Hypothalamus (tissue), 51 donors: ENCODE results near the gene LRRN2.
A peak's percentile ranks its signal among the peaks of the same experiment; 100 is the strongest.
"Not testable (repeated sequence)": the region's sequence is repeated elsewhere in the genome, so short reads cannot be mapped to it uniquely, and the experiment has no call there.

Experiments
- DNase-seq, 51 donors: peaks; one replicate each; lab custom pipeline; 2025; lab: John Stamatoyannopoulos, UW

LRRN2 gene

DNA sequence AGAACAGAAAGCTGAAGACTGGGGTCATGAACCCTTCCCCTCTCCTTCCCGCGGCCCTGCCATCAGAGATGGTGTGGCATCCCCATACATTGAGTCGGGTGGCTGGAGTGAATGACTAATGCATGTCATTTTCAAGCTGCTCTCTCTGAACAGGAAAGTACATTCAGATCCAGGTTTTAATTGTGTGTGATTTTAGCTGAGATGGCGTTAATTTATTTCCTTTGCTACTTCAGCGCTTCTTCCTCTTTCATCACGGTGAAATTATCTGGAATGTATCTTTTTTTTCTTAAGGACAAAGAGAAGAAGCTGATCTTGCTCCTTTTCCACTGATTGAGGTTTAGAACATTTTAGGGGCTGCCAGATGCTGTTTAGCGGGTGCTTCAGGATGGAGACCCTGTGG, 8.6 kb upstream of the LRRN2 start:
- DNase-seq, result no peak

DNA sequence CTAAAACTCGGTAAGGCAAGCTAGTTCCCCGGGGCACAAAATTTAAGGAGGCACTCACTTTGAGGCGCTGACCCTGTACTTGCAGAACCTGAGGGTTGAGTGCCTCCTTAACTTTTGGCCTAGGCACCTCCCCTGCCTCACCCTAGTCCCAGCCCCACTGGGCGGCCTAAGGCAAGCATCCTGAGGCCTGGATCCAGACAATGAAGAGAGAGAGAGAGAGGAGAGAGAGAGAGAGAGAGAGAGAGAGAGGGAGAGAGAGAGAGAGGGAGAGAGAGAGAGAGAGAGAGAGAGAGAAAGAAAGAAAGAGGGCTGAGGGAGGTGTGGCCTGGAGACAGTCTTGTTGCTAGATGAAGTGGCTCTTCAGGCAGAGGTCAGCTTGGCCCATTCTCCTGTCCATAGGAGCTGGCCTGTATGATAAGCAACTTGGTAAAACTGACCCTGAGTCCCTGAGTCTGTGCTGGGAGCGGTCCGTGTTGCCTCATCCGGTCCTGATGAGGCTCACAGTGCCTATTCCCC, 7.4 kb upstream of the LRRN2 start:
- DNase-seq, result no peak

DNA sequence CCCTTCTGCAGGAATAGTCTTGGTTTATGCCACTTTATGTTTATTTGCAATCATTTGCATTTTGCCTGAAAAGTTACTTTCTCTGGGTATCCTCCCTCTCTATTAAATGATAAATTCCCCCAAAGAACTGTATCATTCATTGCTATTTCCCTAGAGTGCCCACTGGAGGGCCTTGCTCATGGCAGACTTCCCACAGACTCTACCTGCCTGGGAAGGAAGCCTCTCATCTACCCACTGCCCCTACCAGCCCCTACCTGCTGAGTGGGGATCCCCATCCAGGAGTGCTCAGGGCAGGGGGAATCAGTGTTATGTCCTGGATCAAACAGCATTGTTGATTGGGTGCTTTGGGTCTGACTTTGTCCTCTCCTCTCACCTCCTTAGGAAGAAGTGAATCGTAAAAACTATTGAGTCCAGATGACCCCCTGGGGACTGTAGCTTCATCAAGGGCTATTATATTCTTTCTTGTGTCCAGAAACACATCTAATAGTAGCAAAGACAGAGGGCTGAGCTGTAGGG, 6.8 kb upstream of the LRRN2 start:
- DNase-seq, result no peak

DNA sequence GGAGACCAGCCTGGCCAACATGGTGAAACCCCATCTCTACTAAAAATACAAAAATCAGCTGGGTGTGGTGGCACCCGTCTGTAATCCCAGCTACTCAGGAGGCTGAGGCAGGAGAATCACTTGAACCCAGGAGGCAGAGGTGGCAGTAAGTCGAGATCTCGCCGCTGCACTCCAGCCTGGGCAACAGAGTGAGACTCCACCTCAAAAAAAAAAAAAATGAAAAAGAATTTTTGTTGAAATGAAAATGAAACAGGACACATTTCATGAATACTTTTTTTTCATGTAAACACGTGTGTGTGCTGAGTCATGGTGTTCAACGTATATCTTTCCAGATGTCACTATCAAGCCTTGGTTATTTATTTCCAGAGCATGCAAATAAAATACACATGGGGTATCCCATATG, 5.8 kb upstream of the LRRN2 start:
- DNase-seq, result not testable (repeated sequence)

DNA sequence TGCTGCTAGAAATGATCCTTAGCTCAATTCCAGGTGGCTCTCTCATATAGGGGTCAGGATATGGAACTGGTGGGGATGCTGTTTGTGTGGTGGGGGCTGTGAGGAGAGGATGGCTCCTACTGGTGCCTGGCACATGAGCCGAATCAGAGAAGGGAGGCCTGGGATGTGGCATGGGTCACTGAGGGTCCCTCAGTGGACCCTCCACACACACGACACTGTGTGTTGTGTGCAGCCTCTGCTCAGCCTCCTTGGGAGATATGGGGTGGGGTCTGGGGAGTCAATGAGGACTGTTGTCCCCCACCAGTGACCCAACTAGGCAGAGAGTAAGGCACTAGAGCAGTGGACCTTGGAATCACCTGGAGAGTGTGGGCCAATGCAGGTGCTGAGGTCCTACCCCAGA, 3.2 kb upstream of the LRRN2 start:
- DNase-seq, result no peak

DNA sequence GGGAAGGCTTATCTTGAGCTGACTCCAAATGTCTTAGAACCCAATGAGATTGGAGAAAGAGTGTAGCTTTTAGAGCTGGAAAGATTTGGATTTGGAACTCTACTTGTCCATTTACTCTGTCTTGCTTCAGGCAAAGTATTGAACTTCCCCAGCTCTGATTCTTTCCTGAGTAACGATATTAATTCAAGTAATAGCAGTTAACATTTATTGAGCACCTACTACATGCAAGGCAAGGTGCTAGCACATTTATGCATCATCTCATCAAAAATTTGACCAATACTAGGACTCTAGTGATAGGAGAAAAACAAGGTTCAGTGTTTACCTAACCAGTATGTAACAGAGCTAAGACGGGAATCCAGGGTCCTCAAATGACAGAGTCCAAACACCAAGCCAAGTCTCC, 2.5 kb upstream of the LRRN2 start:
- no peak for DNase-seq

DNA sequence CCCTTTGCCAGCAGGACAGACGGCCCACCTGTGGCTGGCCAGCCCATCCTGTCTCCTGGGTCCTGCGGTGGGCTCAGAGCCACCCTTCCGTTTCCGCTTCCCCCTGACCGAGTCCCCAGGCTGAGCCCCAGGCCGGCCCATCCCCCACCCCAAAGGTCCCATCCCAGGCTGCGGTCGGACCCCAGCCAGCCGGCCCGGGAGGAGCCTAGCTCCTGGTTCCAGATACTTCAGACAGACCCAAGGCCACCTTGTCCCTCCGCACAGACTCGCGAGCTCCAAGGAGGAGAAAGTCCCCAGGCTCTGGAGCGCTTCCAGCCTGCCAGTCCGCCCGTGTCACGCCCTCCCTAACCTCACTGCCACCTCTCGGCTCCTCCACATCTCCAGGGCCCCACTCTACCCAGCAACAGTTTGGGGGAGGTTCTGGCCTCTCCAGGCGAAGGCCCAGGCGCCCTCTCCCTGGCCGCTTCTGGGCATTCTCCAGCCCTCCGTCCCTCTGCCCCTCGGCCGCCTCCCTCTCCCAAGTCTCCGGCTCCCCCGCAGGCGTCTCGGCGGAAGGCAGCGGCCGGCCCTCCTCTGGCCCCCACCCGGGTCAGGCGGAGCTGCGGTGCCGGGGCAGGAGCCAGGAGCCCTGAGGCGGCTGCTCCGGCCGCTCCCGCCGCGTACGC, 835 bp downstream of the LRRN2 start:
- DNase-seq, result peak in 9 of 51 donors; percentile 15 to 63 (median 52)

DNA sequence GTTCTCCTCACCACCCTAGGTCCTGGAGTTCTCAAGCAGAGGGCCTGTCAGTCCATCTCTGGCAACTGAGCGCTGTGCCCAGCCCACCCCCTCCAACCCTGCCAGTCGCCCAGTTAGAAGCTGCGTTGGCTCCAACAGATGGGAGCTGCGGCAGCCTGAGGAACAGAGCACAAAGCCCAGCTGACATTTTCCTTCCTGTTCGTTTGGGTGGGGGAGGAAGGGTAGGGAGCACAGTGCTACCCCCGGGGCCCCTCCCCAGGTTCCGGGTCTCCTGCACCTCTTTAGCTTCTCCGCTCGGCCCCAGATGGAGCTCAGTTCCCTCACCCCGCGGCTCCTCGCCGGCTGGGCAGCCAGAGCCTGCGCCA, 1.4 kb downstream of the LRRN2 start:
- DNase-seq, result peak in 10 of 51 donors; percentile 14 to 51 (median 34)

DNA sequence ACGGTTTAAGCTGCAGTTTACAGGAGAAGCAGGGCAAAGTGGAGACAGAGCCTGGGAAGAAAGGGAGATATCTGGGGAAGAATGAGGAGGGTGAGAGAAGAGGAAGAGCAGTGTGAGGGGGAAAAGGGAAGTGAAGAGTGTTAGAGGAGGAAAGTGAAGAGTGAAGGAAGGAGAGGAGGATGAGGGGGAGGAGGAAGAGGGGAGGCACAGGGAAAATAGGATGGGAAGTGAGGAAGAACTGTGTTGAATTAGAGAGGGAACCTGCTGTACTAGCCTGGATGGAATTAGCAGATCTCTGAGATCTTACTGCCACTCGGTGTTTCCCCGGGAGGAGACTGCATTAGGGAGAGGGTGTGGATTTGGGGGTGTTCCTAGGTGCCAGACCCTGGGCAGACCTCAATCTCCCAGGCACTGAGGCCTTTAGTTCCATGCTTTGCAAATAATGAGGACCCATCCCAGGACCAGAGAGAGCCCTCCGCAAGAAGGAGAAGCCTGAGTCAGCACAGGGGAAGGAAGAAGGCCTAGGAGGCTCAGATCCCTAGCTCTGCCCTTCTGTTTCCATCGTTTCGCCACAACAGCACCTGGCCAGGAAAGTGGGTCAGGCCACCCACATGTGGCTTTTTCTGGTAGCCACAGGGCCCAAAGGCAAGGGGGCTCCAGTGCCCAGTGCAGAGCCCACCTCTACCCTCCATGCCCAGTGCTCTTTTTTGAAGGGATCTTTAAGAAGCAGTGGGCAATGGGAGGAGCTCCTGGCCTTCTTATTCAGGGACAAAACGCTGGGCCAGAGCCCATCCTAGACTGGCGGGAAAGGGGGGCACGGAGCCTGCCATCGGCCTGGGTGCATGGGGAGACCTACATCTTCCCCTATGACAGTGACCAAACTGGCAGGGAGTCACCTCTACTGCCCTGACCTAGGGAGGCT, 2.0 kb downstream of the LRRN2 start:
- peak in 3 of 51 donors; percentile 33 to 51 (median 41) for DNase-seq

DNA sequence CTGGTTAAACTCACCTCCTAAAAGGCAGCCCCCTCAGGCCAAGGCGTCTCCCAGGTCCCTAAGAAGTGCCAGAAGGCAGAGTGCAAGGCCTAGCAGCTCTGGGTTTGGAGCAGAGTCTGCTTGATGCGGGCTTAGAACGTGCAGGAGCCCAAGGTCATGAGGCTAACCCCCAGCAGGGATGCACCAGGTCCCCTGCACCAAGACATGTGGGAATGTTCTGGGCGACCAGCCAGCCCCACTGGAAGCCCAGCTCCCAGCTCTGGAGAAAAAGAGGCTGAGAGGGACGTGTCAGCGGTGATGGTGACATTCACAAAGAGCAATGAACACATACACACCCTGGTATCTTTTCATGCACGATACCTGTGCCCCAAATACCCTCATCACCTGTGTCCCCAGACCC, 5.1 kb downstream of the LRRN2 start:
- no peak for DNase-seq

DNA sequence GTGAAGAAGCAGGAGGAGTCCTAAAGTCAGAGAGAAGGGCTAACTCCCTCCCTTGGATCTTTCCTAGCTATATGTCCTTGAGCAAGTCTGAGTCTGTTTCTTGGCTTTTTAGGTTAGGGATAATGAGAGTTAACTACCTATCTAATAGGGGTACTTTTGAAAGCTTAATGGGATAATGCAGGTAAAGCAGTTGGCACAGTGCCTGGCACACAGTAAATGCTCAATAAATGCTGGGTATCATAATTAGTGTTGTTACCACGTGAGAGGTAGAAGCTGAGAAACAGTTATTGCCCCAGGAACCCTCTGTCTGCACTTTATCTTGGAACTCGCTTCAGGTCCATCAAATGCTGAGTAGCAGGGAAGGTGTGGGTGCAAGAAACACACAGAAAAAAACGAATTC, 5.5 kb downstream of the LRRN2 start:
- no peak for DNase-seq

DNA sequence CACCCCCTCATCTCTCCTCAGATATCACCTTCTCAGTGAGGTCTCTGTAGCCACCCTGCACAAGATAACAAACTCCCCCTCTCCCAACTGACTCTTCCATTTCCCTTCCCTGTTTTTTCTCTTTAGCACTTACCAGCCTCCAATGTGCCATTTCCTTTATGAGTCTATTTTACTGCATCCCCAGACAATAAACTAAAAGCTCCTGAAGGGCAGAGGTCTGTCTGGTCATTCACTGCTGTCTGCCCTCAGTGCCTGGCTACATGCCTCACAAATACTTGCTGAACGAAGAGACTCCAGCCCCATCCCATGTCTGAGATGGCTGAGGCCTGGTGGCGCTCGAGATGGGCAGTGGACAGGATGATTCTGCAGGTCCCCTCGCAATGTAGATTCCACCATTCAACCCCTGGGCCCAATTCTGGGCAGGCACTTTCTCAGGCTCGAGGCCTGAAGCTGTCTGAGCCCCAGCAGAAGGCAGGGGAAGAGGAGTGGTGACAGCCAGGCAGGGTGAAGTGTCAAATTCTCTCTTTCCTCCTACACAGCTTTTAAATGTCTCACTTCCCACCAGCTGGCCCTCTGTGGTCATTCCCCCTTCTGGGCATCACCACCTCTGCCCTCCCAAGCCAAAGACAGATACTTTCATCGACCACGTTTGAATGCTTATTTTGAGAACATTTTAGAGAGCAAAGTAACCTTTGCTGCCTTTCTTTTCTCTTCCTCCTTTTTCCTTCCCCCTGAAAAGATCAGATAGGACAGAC, 6.6 kb downstream of the LRRN2 start:
- no peak for DNase-seq

DNA sequence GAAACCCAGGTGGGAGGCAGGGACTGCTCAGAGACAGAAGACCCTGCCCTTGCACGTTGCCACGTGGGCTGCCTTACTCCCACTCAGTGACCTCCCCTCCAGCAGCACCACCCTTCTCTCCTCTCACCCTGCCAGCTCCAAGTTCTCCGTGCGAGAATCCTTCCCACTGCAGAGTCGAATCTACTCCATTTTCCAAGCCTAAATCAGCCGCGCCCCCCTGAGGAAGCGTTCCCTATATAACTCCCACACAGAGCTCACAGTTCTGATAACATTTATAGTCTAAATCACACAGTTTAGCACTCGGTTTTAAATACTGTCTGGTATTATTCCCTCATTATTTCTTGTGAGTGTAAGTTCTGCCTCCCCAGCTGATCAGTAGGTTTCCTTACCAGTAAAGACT, 7.7 kb downstream of the LRRN2 start:
- DNase-seq, result no peak

DNA sequence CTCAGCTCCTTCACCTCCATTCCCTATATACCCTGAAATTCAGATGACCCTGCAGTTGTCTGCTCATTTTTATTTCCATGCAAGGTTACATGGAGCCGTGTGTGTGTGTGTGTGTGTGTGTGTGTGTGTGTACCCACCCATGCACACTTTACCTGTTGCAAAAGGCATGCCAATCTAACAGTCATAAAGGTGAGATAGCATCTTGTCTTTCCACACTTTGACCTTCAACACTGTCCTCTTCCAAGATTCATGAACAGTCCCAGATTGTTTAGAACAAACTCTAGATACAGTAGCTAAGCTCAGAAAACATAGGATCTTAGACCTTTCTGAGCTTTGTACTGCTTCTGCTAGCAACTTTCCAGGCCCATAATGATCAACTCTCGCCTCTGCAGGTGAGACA, 9.5 kb downstream of the LRRN2 start:
- DNase-seq, result no peak

DNA sequence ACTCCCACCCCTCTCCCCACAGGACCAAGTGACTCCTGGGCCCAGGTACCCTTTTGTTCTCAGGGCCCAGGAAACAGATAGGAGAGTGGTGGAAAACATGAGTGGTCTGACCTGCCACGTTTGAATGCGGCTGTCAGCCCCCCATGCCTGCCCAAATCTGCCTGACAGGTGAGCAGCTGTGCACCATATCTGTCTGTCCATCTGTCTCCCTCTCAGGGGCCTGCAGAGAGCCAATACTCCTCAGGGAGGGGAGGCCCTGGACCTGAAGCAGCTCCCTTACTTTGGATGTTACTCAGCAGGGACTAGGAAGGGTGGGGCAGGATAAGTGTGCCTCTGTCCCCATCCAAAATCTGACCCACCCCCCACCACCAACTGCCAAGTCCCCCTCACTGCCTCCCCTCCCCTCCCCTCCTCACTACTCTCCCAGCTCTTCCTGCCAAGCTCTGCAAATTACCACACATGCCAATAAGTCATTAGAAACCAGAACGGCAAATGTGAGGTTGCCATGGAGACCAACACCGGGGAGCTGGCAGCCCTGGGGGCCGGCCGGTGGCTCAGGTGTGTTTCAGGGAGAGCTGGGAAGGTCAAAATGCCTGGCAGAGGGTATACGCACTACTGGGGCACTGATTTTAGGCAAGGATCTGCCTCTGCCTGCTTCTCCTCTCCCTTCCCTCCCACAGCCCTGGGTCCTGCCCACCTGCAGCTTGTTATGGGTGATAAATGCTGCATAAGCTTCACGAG, 11.5 kb downstream of the LRRN2 start:
- DNase-seq, result peak in 10 of 51 donors; percentile 10 to 67 (median 31)

DNA sequence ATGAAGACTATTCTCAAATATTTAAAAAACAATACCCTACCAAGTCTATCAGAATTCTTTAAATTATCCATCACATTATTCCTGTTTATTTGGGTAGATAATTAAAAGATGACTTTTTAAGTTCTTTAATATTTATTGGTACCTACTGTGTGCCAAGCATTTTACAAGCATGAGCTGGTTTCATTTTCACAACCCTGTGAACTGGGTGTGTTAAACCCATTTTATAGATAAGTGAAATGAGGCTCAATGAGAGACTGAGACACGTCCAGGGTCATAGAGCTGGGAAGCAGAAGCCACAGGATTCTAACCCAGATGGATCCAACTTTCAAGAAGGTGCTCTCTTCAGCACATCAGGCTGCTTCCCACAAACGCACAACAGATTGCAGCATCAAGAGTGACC, 12.3 kb downstream of the LRRN2 start:
- no peak for DNase-seq

DNA sequence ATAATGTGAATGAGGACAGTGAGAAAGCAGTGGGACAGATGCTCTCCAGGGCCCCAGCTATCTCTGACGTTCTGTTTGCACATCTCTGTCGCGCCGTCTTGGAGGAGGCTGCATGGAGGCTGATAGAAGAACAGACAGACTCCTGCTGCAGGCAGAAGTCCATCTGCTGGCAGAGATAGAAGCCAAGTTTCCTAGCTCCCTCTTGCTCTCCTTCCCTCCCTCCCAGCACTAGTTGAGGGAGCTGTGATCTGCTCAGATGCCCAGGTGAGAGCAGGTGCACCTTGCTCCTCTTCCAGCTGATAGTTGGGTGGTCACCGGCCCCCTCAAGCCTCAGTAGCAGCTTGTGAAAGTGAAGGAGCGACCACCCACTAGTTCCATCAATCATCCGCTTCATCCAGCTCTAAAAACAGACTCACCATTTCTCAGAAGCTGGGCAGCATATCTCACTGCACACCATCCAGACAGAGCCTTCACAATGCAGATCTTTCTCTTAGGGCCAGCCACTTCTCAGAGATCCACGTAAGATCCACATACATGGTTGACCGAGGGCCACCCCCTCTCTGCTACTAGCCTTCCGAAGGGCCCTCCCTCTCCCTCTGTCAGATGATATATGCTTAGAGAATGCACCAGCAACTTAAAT, 12.9 kb downstream of the LRRN2 start:
- DNase-seq, result peak in 1 of 51 donors; percentile 36

DNA sequence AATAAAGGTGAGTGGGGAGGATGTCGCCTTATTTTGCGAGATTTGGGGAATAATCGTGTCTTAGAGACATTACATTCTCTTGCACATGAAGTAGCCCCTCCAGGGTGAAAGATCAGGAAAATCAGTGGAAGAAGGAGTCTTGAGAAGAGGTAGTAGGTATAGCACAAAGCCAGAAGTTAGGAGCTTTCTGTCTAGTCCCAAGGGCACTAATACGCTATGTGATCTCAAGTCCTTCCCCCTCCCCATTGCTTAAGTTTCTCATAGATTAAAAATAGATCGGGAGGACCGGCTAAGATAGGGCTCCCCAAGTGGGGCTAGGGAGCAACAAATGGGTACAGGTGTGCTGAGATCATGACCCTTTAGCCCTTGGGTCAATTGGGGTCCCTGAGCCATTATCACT, 13.5 kb downstream of the LRRN2 start:
- no peak for DNase-seq

DNA sequence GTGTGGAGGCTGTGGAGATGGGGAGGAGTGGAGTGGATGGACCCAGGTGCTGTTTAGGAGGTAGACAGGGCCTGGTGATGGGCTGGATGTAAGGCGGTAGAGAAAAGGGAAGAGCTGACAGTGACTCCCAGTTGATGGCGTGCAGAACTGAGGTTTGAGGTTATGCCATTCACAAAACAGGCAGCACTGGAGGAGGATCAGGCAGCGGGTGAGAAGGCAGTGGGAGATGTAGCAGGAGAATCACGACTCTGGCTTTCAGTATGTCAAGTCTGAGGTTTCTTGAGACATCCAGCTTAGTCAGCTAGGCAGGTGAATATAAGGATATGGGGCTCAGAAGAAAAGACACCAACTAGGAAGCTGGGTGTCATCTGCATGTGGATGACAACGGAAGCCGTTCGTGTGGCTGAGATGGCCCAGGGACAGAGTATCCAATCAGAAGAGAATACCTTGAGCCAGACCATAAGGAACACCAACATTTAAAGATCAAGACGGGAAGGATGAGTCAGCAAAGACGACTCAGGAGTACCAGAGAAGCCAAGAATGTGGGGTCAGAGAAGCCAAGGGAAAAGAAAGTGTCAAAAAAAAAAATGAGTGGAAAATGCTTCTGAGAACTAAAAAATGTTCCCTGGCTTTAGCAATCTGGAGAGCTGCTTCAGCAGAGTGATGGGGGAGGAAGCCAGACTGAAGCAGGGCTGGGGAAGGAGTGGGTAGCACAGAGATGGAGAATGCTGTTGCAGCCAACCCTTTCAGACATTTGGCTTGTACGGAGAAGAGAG, 15.2 kb downstream of the LRRN2 start:
- peak in 2 of 51 donors; percentile 44 to 55 for DNase-seq
